ENCODE measurements around the gene MS4A15.

MS4A15 gene

GRCh38 chr11:60768202-60768601, 11.5 kb downstream of the MS4A15 start:
- DNase-seq (ENCODE audit: low read depth) = no peak
- TF ChIP-seq, protein P1, sequence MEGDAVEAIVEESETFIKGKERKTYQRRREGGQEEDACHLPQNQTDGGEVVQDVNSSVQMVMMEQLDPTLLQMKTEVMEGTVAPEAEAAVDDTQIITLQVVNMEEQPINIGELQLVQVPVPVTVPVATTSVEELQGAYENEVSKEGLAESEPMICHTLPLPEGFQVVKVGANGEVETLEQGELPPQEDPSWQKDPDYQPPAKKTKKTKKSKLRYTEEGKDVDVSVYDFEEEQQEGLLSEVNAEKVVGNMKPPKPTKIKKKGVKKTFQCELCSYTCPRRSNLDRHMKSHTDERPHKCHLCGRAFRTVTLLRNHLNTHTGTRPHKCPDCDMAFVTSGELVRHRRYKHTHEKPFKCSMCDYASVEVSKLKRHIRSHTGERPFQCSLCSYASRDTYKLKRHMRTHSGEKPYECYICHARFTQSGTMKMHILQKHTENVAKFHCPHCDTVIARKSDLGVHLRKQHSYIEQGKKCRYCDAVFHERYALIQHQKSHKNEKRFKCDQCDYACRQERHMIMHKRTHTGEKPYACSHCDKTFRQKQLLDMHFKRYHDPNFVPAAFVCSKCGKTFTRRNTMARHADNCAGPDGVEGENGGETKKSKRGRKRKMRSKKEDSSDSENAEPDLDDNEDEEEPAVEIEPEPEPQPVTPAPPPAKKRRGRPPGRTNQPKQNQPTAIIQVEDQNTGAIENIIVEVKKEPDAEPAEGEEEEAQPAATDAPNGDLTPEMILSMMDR (conservative IDR thresholded peaks at IDR 0.05; ENCODE audit: low read depth, low read length) = no peak
- no peak overlapping the region for H3K4me3 ChIP-seq (ENCODE audit: low read depth, low read length)

DNA sequence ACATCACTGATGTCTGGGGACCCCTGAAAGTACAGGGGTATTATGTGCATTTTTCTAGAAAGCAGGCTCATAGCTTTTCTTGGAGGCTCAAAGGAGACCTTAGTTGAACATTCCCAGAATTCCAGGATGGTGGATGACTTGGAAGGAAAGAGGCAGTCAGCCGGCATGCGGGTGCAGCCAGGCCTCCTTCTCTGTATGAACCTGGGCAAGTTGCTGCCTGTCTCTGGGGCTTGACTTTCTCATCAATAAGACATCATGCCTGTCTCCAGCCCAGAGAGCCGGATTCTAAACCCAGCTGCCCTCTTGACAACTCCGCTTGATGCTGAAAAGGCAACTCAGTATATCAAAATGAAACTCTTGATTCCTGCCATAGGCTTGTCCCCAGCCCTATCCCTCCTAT, 12.6 kb downstream of the MS4A15 start:
- TF ChIP-seq, protein P1 (conservative IDR thresholded peaks at IDR 0.05; ENCODE audit: low read depth, low read length) = no peak
- H3K4me3 ChIP-seq (ENCODE audit: low read depth, low read length) = no peak overlapping the region
- no peak for DNase-seq (ENCODE audit: low read depth)

DNA sequence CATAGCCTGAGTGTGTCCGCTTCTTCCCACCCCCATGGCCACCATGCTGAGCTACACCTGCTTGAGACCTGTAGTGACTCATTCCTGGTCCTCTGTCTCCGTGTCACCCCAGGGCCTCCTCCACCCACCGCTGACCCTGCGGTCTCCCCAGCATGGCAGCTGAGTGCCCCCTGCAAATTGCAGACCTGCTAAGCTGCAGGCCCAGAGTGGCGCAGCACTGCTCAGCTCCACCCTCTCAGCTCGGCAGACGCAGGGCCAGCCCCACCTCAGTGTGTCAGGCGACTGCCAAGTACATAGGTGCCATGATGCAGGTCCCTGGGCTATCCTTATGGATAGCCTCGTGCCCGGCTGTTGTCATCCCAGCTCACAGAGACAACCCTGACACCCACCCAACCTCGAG, 13.1 kb downstream of the MS4A15 start:
- DNase-seq (ENCODE audit: low read depth) = no peak
- TF ChIP-seq, protein P1 (conservative IDR thresholded peaks at IDR 0.05; ENCODE audit: low read depth, low read length) = no peak
- H3K4me3 ChIP-seq (ENCODE audit: low read depth, low read length) = no peak overlapping the region

- no peak for DNase-seq (ENCODE audit: low read depth)
- H3K4me3 ChIP-seq (ENCODE audit: low read depth, low read length) = no peak overlapping the region
- TF ChIP-seq, protein P1 (conservative IDR thresholded peaks at IDR 0.05; ENCODE audit: low read depth, low read length) = no peak
Observed at GRCh38 chr11:60771146-60771545, 14.5 kb downstream of the MS4A15 start.

DNA sequence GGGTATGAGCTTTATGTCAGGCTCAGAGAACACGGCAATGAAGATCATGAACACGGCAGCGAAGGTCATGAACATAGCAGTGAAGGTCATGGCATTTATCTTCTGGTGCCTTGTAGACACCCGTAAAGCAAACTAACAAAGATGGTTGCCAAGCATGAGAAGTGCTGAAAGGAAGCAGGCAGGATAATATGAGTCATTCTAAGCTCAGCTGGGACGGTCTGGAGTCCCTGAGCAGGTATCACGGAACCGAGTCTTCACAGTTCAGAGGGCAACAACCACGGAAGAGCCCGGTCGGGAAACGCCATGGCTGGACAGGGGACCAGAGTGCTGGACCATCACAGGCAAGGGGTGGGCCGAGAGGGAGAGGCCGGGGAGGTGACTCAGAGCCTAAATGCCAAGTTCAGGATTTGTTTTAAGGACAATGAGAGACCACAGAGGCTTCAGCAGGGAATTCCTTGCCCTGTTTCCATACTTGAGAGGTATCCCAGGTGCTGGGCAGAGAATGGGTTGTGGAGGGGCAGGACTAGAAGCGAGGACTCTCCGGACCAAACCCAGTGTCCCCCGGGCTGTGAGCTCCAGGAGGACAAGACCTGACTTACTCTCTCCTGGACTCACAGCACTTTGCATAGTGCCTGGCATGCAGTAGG, 15.3 kb downstream of the MS4A15 start:
- no peak overlapping the region for H3K4me3 ChIP-seq (ENCODE audit: low read depth, low read length)
- peak; percentile 29 for DNase-seq (ENCODE audit: low read depth)
- TF ChIP-seq, protein P1 (conservative IDR thresholded peaks at IDR 0.05; ENCODE audit: low read depth, low read length) = no peak

DNA sequence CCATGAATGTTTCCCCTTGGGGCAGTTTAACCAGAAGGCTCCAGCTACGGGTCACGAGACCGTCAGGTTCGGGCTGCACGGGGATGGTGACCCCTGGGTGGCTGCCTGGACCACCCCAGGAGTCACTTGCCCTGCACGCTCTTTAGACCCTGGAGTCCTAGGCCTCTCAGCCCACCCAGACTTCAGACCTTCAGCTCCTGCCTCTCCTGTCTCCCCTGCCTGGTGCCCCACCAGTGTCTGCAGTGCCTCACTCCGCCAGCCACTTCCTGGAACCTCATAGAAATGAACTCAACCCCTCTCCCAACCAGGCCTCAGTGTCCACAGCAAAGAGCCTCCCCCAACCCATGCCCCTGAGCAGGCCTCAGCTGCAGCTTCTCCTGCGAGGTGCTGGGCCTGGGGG, 16.0 kb downstream of the MS4A15 start:
- no peak for DNase-seq (ENCODE audit: low read depth)
- TF ChIP-seq, protein P1 (conservative IDR thresholded peaks at IDR 0.05; ENCODE audit: low read depth, low read length) = no peak

DNA sequence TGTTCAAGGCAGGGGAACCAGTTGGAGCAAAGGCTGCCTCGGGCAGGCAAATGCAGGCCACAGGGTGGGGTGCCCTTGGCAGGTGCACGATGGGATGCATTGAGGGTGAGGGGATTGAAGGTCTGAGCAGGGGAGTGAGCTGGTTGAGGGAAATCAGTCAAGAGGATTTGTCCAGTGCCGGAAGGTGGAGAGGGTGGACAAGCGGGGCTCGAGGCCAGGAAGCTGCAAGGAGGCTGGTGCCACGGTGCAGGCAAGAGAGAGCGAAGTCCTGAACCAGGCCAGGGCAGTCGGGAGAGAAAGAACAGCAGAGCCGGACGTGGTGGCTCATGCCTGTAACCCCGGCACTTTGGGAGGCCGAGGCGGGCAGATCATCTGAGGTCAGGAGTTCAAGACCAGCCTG, 18.1 kb downstream of the MS4A15 start:
- DNase-seq (ENCODE audit: low read depth) = no peak
- TF ChIP-seq, protein P1 (conservative IDR thresholded peaks at IDR 0.05; ENCODE audit: low read depth, low read length) = no peak
- no peak overlapping the region for H3K4me3 ChIP-seq (ENCODE audit: low read depth, low read length)

More for the DNA sequence above, 16.0 kb downstream of the MS4A15 start:
- no peak overlapping the region for H3K4me3 ChIP-seq (ENCODE audit: low read depth, low read length)

Data from choroid plexus epithelial cell (primary cell).